Left lung (tissue), 10 donors: ENCODE measurements around the gene CDK6. TPM values are rescaled to one million over a fixed set of nuclear protein-coding genes. Genes with fewer than 3 reads are reported as not detected.
A peak's percentile ranks its signal among the peaks of the same experiment; 100 is the strongest.

Experiments used
- ATAC-seq: fragments of 200-7000 bp; cut with Tn5 transposase; one replicate; pipeline ENCODE4 v1.9.1; 2020; ENCODE audit warnings: moderate library complexity
- DNase-seq, 4 donors: peaks; one replicate each; pipeline ENCODE4 v3.0.0-alpha.2; 2013 to 2020
- H3K27ac ChIP-seq, 2 donors: fragments of 200-600 bp; sonication (generic) in 1 of 2; one replicate each; pipeline versions ENCODE4 v1.5.0 to v1.8.0; 2020 to 2021
- H3K27me3 ChIP-seq, 2 donors: fragments of 200-600 bp; sonication (generic) in 1 of 2; one replicate each; pipeline versions ENCODE4 v1.5.0 to v1.8.0; 2020 to 2021
- H3K36me3 ChIP-seq, 2 donors: fragments of 200-600 bp; sonication (generic) in 1 of 2; one replicate each; pipeline versions ENCODE4 v1.5.0 to v1.8.0; 2020 to 2021
- H3K4me1 ChIP-seq, 2 donors: fragments of 200-600 bp; one replicate each; pipeline ENCODE4 v1.8.0; 2021
- H3K4me3 ChIP-seq, 2 donors: fragments of 200-600 bp; sonication (generic) in 1 of 2; one replicate each; pipeline versions ENCODE4 v1.5.0 to v1.8.0; 2020 to 2021; ENCODE audit warnings: mild to moderate bottlenecking in 1 of 2
- H3K9me3 ChIP-seq, 2 donors: fragments of 200-600 bp; sonication (generic) in 1 of 2; one replicate each; pipeline versions ENCODE4 v1.5.0 to v1.8.0; 2020 to 2021
- intact Hi-C, 2 donors: fragments of 100-400 bp; cut with DNase I; formaldehyde crosslinking; loops; one replicate each; pipeline versions ENCODE4 v1.11.2 to v1.14.2; 2022
- polyA plus RNA-seq, 6 donors: library from polyadenylated mRNA; unstranded; fragments of 120-200 nt; gene quantifications; one replicate each; pipeline ENCODE4 v1.2.1, GENCODE V29; 2013; ENCODE audit not compliant: insufficient read length in 6 of 6
- total RNA-seq, 2 donors: library from RNA; stranded (reverse); fragmentation: NEBNext Ultra II Directional; extraction: Animal tissue kit (Norgen Biotek cat#: 25700); gene quantifications; one replicate each; pipeline ENCODE4 v1.2.1, GENCODE V29; 2021
- TF ChIP-seq, protein P1 (sequence below), 2 donors: fragments of 200-600 bp; sonication (generic) in 1 of 2; IDR thresholded peaks; one replicate each; pipeline versions ENCODE4 v1.5.0 to v1.8.0; 2021; ENCODE audit warnings: antibody characterized with exemption in 2 of 2
- donor health status: DM: no; HTN: yes; CAD: no.
- donor health status: DM: no; HTN: no; CAD: no.

Gene CDK6
- total and polyA plus RNA-seq, 8 donors, result 20.3 to 52.2 (median 43.7) TPM

DNA sequence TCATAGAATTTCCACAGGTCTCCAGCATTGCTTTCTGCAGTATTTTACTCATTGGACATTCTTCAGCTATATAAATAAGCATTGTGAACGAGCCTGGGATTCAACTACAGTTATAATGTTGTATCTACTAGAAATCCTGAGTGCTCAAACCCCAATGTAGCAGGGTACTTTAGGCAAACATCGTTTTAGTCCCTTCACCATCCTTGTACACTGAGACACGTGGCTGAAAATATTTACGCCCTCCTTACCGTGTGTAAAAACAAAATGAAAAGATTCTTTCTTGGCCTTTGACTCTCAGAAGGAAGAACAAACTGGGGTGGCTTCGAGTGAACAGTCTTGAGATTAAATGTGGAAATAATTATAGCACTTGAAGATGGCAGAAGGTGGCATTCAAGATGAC, 25.2 kb downstream of the CDK6 start:
- intact Hi-C loops, result no loop called here
- DNase-seq (no peak), ATAC-seq (no peak)
- no peaks in the 10 kb centered on the region for H3K9me3 ChIP-seq
- H3K4me1 ChIP-seq, result peaks cover 0 to 36% of the 10 kb centered on the region in 2 donors
- TF ChIP-seq, protein P1, sequence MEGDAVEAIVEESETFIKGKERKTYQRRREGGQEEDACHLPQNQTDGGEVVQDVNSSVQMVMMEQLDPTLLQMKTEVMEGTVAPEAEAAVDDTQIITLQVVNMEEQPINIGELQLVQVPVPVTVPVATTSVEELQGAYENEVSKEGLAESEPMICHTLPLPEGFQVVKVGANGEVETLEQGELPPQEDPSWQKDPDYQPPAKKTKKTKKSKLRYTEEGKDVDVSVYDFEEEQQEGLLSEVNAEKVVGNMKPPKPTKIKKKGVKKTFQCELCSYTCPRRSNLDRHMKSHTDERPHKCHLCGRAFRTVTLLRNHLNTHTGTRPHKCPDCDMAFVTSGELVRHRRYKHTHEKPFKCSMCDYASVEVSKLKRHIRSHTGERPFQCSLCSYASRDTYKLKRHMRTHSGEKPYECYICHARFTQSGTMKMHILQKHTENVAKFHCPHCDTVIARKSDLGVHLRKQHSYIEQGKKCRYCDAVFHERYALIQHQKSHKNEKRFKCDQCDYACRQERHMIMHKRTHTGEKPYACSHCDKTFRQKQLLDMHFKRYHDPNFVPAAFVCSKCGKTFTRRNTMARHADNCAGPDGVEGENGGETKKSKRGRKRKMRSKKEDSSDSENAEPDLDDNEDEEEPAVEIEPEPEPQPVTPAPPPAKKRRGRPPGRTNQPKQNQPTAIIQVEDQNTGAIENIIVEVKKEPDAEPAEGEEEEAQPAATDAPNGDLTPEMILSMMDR (IDR thresholded peaks at IDR 0.05), result no peak
- H3K27me3 ChIP-seq, result no peaks in the 10 kb centered on the region
- no peak overlapping the region for H3K27ac ChIP-seq
- H3K4me3 ChIP-seq, result no peak overlapping the region
- H3K36me3 ChIP-seq, result no peaks in the 10 kb centered on the region

DNA sequence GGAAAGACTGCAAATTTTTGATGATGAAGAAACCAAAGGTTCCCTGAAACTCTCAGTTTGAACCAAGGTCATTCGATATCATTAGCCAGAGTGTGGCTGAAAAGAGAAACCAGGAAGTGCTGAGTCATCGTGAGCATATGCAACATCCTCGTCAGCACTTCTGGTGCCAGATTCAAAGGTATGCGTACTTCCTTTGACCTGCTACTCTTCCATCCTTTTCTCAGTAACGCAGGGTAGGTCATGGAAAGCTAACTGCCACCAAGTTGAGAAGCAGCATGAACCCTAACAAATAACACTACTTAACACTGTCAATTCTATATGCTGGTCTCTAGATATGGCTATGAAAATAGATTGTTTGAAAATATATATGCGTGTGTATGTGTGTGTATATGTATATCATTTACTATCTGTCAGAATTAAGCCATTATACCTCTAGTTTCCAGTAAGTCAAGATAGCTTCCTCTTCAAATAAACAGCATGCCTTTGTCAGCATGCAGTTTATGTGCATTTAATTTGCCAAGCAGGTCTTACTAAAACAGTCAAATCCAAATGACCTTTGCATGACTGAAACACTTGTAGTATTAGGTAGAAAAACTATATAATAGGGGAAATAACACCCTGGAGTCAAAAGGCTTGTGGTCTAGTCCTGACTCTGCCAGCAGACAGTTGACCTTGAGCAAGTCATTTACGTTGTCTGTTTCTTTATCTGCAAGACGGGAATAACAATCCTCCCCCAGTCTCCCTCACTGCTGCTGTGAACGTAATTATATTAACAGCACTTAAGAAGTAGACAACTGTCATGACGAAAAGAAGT, 26.4 kb downstream of the CDK6 start:
- H3K27me3 ChIP-seq, result no peaks in the 10 kb centered on the region
- no peak overlapping the region for H3K4me3 ChIP-seq

DNA sequence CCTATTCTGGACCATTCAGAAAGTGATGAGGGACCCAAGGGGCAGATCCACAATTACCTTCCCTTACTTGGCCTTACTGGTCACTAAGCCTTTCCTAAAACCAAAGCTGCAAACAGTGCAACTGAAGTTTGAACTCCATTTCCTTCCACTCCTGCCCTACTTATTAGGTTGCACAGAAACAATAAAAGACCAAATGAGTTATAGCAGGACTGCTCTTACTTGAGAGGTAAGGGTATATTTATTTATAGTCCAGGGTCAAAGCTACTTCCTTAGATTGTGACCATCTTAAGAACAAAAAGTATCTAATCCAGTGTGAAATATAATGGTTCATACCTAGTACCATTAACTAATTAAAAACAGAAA, 27.0 kb downstream of the CDK6 start:
- intact Hi-C loops, result no loop called here
- Histone ChIP-seq H3K4me3 (no peak overlapping the region), H3K9me3 (no peaks in the 10 kb centered on the region), H3K27me3 (no peaks in the 10 kb centered on the region), H3K27ac (peak overlapping the region; percentile 25 to 29), H3K36me3 (no peaks in the 10 kb centered on the region), H3K4me1 (peaks cover 0 to 34% of the 10 kb centered on the region in 2 donors)
- TF ChIP-seq, protein P1 (IDR thresholded peaks at IDR 0.05), result no peak
- ATAC-seq, result peak; percentile 31
- DNase-seq, result no peak

More for the DNA sequence above, 26.4 kb downstream of the CDK6 start:
- intact Hi-C loops, result no loop called here
- Histone ChIP-seq H3K4me1 (peaks cover 0 to 36% of the 10 kb centered on the region in 2 donors), H3K36me3 (no peaks in the 10 kb centered on the region), H3K27ac (peak overlapping the region; percentile 25 to 29), H3K9me3 (no peaks in the 10 kb centered on the region)
- TF ChIP-seq, protein P1 (IDR thresholded peaks at IDR 0.05), result no peak
- DNase-seq (peak in 3 of 4 donors; percentile 47 to 77 (median 56)), ATAC-seq (peak; percentile 94)

DNA sequence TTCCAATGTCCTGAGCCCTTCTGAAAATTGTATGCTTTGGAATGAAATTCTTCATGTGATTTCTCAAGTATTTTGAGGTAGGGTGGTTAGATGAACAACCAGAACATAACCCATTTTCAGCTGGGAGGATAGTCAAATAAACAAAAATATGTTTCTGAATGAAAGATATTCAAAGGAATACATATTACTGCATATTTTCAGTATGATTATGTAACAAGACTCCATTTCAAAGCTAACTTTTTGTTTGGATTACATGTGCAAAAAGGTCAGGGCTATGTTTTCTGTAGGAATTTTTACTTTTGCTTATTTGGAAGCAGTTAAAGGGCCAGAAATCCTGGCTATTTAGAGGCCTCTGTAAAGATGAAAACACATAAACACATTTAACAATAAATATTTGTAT, 27.7 kb downstream of the CDK6 start:
- no peaks in the 10 kb centered on the region for H3K27me3 ChIP-seq
- TF ChIP-seq, protein P1 (IDR thresholded peaks at IDR 0.05), result no peak
- no peak for ATAC-seq
- peak overlapping the region in 1 of 2 donors; percentile 25 for H3K27ac ChIP-seq
- intact Hi-C loops, result no loop called here
- peaks cover 0 to 26% of the 10 kb centered on the region in 2 donors for H3K4me1 ChIP-seq
- no peak for DNase-seq
- no peaks in the 10 kb centered on the region for H3K9me3 ChIP-seq
- no peaks in the 10 kb centered on the region for H3K36me3 ChIP-seq
- H3K4me3 ChIP-seq, result no peak overlapping the region

DNA sequence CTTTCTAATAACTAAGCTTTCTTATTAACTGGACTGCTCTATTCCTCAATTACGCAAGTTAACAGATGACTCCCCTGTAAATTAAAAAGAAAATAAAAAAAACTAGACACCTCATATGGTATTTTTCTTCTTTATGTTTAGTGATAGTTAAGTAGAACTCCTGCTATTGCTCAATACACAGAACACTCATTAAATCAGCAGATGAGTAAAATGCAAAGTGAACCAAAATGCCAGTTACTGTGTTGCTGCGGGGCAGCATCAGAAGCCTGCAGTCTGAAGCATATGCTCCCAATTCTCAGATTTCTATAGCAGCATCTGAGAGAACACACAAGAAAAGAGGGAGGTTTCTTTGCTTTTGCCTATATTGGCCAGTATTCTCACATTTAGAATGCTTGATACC, 28.4 kb downstream of the CDK6 start:
- no peaks in the 10 kb centered on the region for H3K9me3 ChIP-seq
- ATAC-seq (no peak), DNase-seq (no peak)
- intact Hi-C loops, result no loop called here
- no peaks in the 10 kb centered on the region for H3K36me3 ChIP-seq
- TF ChIP-seq, protein P1 (IDR thresholded peaks at IDR 0.05), result no peak
- H3K27ac ChIP-seq, result no peak overlapping the region
- no peak overlapping the region for H3K4me3 ChIP-seq
- no peaks in the 10 kb centered on the region for H3K27me3 ChIP-seq
- H3K4me1 ChIP-seq, result peaks cover 0 to 21% of the 10 kb centered on the region in 2 donors
